HG02973 (cell line): ENCODE results near the gene GRID2IP.
"Not testable (repeated sequence)": the region's sequence is repeated elsewhere in the genome, so short reads cannot be mapped to it uniquely, and the experiment has no call there.

Experiments
- ATAC-seq: cut with Tn5 transposase; IDR thresholded peaks from one replicate; pipeline ENCODE4 v1.9.1; 2021; ENCODE audit warnings: moderate library complexity; ENCODE audit not compliant: unreplicated experiment

GRID2IP gene

DNA sequence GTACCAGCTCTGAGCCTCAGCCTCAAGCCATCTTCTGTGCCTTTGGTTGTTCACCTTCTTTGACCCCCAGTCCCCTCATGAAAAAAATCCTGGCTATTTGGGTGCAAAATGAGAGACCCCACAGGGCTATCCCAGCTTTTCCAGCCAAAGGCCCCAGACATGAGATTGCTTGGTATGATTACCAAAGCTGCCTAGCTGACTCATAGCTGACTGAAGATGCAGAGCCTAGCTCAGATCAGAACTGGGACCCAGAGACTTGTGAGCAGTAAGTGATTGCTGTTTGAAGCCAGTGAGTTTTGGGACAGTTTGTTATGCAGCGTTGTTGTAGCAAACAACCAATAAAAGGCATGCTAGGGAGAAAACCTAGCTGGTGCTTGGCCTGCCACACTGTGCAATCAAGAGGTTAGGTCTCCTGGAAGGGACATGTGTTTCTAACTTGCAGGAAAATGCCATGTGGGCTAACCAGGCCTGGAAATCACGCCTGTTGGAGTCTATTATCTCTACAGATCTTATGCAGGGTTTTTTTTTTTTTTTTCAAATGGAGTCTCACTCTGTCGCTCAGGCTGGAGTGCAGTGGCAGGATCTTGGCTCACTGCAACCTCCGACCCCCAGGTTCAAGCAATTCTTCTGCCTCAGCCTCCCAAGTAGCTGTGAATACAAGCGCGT, 55.5 kb downstream of the GRID2IP start:
- no peak for ATAC-seq

GRCh38 chr7:6494365-6494764, 56.9 kb downstream of the GRID2IP start:
- ATAC-seq: no peak

DNA sequence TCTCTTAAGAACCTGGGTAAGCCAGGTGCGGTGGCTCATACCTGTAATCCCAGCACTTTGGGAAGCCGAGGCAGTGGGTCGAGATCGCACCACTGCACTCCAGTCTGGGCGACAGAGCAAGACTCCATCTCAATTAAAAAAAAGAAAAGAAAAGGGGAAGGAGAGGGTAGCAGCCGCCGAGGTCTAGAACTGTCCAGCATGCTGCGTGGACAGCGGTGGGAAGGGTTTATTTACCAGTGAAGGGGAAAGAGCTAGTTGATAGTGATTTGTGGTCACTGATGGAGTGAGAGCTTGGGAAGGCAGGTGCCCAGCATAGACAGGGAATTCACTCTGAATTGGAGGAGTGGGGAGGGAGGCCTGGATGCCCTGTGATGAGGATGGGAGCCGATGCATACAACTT, 60.1 kb downstream of the GRID2IP start:
- no peak for ATAC-seq

DNA sequence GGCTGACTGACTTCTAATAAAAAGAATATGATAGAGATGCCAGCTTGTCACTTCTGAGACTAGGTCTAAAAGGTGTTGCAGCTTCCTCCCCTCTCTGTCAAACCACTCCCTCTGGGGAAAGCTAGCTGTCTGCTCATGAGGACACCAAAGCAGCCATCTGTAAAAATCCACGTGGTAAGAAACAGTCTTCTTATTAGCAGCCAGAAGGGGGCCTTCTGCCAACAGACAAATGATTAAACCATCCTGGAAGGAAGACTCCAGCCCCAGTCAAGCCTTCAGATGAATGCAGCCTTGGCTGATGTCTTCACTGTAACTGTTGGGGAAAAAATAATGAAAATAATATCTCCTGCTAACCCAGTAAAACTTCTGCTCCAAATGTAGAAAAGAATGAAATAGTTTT, 61.6 kb downstream of the GRID2IP start:
- no peak for ATAC-seq

DNA sequence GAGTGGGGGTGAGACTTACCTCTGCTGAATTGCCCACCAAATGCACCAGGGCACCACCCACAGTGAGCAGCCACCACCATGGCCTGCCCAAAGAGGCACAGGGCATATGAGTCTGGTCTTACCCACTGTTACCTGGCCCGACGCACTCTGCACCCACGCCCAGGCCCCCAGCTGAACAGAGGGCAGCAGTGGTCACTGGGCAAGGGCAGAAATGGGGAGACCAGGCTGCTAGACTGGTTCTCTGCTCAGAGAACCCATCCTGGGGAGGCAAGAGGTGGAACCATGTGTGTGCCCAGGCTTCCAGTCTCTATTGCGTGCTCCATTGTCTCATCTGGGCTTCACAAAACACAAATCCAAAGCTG, 64.1 kb downstream of the GRID2IP start:
- no peak for ATAC-seq

- ATAC-seq: no peak
These were observed 64.7 kb downstream of the GRID2IP start for GRCh38 chr7:6486438-6487183.

DNA sequence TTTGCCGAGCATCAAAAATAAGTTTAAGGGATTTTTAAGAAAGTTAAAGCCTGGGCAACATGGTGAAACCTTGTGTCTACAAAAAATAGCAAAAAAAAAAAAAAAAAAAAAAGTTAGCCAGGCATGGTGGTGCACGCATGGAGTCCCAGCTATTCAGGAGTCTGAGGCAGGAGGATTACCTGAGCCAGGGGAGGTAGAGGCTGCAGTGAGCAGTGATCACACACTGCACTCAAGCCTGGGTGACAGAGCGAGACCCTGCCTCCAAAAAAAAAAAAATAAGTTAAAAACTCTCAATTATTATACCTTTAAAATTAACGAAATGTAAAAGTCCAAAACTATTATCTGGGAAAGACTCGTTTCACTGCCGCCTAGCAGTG, 68.5 kb downstream of the GRID2IP start:
- no peak for ATAC-seq

- no peak for ATAC-seq
These were observed 69.0 kb downstream of the GRID2IP start for GRCh38 chr7:6482307-6482706.

GRCh38 chr7:6481445-6481844, 69.8 kb downstream of the GRID2IP start:
- no peak for ATAC-seq

DNA sequence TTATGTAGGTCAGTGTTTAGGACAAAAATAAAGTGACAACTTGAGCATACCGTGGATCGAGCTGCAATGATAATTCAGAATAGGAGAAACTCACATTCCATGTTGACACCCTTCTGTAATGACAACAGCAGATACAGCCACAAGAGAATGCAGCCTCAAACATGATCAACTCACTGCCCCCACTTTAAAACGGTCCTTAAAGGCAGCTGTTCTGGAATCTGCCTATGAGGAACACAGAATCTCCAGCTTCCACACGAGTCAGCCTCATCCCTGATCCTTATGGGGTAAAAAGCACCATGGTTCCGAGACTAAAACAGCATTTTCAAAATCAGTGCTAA, 71.0 kb downstream of the GRID2IP start:
- no peak for ATAC-seq

- ATAC-seq: no peak
These were observed 72.2 kb downstream of the GRID2IP start for GRCh38 chr7:6479067-6479466.

GRCh38 chr7:6478186-6478585, 73.1 kb downstream of the GRID2IP start:
- no peak for ATAC-seq

- ATAC-seq: no peak
These were observed 74.0 kb downstream of the GRID2IP start for GRCh38 chr7:6477318-6477660.

GRCh38 chr7:6476596-6477317, 74.5 kb downstream of the GRID2IP start:
- no peak for ATAC-seq

DNA sequence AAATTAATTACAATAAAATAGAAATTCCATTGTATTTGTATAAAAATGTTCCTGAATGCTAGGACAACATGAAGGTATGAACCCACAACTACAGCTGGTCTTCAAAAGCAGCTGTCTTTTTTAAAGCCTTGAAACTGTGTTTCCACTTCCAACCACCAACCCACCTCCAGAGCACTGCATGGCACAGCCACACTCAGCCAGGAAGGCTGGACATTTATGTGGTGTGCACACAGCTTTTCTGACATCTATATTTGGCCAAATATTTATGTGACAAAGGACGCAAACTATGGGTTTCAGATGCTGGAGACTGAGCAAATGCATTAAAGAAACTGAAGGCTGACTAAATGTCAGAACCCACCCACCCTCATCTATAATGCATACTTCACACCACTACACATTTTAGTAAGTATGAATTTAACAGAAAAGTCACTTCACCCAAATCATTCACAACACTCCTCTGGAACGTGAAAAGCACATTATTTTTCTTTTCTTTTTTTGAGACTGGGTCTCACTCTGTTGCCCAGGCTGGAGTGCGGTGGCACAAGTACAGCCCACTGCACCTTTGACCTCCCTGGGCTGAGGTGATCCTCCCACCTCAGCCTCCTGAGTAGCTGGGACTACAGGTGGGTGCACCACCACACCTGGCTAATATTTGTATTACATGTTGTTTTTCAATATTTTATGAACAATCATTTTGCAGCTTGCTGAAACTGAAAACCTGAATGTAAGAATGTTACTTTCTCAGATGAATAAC, 75.7 kb downstream of the GRID2IP start:
- ATAC-seq: no peak

GRCh38 chr7:6465862-6466261, 85.4 kb downstream of the GRID2IP start:
- no peak for ATAC-seq

DNA sequence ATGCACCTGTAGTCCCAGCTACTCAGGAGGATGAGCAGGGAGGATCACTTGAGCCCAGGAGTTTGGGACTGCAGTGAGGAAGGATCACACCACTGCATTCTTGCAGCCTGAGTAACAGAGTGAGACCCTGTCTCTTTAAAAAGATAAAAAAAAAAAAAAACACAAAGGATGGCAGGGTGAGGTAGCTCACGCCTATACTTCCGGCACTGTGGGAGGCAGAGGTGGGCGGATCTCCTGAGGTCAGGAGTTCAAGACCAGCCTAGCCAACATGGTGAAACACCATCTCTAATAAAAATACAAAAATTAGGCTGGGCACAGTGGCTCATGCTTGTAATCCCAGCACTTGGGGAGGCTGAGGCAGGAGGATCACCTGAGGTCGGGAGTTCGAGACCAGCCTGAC, 87.7 kb downstream of the GRID2IP start:
- ATAC-seq: not testable (repeated sequence)

DNA sequence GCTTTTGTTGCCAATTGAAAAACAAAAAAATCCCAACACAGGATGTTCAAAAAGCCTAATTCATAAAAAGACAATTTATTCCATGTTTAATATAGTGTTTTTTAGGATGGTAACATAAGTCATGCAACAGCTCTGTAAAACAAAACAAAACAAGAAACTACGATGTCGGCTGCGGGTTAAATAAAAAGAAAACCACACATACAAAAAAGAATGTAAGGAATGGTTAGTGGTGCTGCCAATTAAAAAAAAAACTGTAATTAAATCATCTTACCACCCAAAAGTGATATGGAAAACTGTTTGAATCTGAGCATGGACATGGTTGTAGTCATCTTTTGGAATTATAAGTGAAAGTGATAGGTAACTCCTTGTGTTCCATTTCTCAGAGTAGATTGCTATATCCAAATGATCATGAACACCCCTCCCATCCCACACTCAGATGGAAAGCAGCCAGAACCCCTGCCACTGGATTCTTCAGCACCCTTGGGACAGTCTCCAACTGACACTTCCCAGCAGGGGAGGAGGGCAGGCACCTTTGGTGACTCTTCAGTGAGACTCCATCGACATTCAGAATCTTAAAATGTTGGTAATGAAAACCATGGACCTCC, 89.2 kb downstream of the GRID2IP start:
- no peak for ATAC-seq

GRCh38 chr7:6460990-6461584, 90.2 kb downstream of the GRID2IP start:
- ATAC-seq: no peak

DNA sequence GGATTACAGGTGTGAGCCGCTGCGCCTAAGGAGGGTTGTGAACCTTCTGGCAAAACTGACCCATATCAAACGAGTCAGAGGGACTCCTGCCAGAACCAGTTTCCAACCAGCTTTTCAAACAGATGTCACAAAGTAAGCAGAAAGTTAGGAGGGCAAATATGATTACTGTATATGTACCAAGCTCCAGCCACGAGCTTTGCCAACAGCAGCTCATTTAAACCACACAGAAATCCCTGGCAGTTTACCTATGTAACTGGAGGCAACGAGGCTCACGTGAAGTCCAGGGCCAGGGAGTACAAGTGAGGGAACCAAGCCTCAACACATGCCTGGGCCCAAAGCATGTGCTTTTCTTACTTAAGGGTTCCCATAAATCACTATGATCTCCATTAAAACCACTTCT, 91.0 kb downstream of the GRID2IP start:
- ATAC-seq: no peak

GRCh38 chr7:6458676-6459075, 92.6 kb downstream of the GRID2IP start:
- not testable (repeated sequence) for ATAC-seq
